HCT116 (cell line): ENCODE results near the gene ERC2.

ENCODE experiments used
- CTCF ChIP-seq, 3 experiments: fragments of 200-600 bp in 1 of 3; sonication (generic) in 1 of 3; IDR thresholded peaks in 2 of 3; conservative IDR thresholded peaks in 1 of 3; 2 replicates each; pipeline ENCODE4 v1.5.1; 2012 to 2017; ENCODE audit warnings: low read depth in 2 of 3, low read length in 2 of 3, antibody characterized with exemption in 1 of 3, borderline replicate concordance in 1 of 3, control low read depth in 1 of 3, mild to moderate bottlenecking in 1 of 3, mixed read lengths in 1 of 3, mixed run types in 1 of 3, moderate library complexity in 1 of 3; ENCODE audit not compliant: insufficient read depth in 1 of 3
- EZH2 ChIP-seq: fragments of 200-600 bp; sonication (generic); IDR thresholded peaks from 2 replicates; pipeline ENCODE4 v1.6.1; 2017; ENCODE audit warnings: antibody characterized with exemption, mixed run types
- POLR2A ChIP-seq: IDR thresholded peaks from 2 replicates; pipeline ENCODE4 v1.7.0; 2011; ENCODE audit warnings: borderline replicate concordance; ENCODE audit not compliant: insufficient read depth, insufficient read length; ENCODE audit errors: extremely low read depth
- POLR2AphosphoS5 ChIP-seq: IDR thresholded peaks from 2 replicates; pipeline ENCODE4 v1.6.1; 2011; ENCODE audit warnings: mild to moderate bottlenecking, low read depth, low read length, moderate library complexity
- REST ChIP-seq: IDR thresholded peaks from 2 replicates; pipeline ENCODE4 v1.6.1; 2012; ENCODE audit warnings: low read depth
- SRF ChIP-seq: IDR thresholded peaks from 2 replicates; pipeline ENCODE4 v1.6.1; 2012; ENCODE audit warnings: low read depth
- YY1 ChIP-seq: IDR thresholded peaks from 2 replicates; pipeline ENCODE4 v1.6.1; 2011; ENCODE audit warnings: low read length, low read depth, moderate library complexity, mild to moderate bottlenecking; ENCODE audit not compliant: insufficient replicate concordance; ENCODE audit errors: extremely low read depth
- ZBTB33 ChIP-seq: IDR thresholded peaks from 2 replicates; pipeline ENCODE4 v1.6.1; 2011; ENCODE audit warnings: mild to moderate bottlenecking, low read length, moderate library complexity; ENCODE audit not compliant: insufficient replicate concordance; ENCODE audit errors: extremely low read depth

- TF ChIP-seq SRF (no peak), EZH2 (no peak), REST (no peak), YY1 (no peak), POLR2A (no peak), ZBTB33 (no peak), POLR2AphosphoS5 (no peak), CTCF (IDR thresholded peaks at IDR 0.05 in 2 of 3, conservative IDR thresholded peaks at IDR 0.05 in 1 of 3; ENCODE audit: borderline replicate concordance in 1 of 3, insufficient read depth in 1 of 3, low read depth in 2 of 3, low read length in 2 of 3) (no peak)
Observed at GRCh38 chr3:56053727-56054126, 414.5 kb downstream of the ERC2 start.
